Prostate gland (tissue), 2 donors: Measurements from ENCODE around the gene NR4A3. TPM values are rescaled to one million over a fixed set of nuclear protein-coding genes. Genes with fewer than 3 reads are reported as not detected.
A peak's percentile ranks its signal among the peaks of the same experiment; 100 is the strongest.

Source experiments
- DNase-seq: peaks from one replicate; pipeline ENCODE4 v3.0.0-alpha.2; 2019; ENCODE audit warnings: low spot score
- H3K27ac ChIP-seq, 2 donors: fragments of 200-600 bp; sonication (generic); 2 replicates each; pipeline ENCODE4 v1.5.1; 2017 to 2019
- H3K27me3 ChIP-seq: fragments of 200-600 bp; sonication (generic); replicated peaks from 2 replicates; pipeline ENCODE4 v1.5.1; 2019; ENCODE audit not compliant: insufficient read depth
- H3K36me3 ChIP-seq, 2 donors: fragments of 200-600 bp; sonication (generic); 1 replicate in 1 of 2; 2 replicates in 1 of 2; pipeline versions ENCODE4 v1.5.1 to v1.8.1; 2017 to 2019
- H3K4me1 ChIP-seq: fragments of 200-600 bp; sonication (generic); replicated peaks from 2 replicates; pipeline ENCODE4 v1.5.1; 2019
- H3K4me3 ChIP-seq, 2 donors: fragments of 200-600 bp; sonication (generic); 2 replicates each; pipeline ENCODE4 v1.5.1; 2017 to 2019
- H3K9me3 ChIP-seq: fragments of 200-600 bp; sonication (generic); 2 replicates; pipeline ENCODE4 v1.5.1; 2017
- POLR2A ChIP-seq: fragments of 450-650 bp; IDR thresholded peaks from one replicate; pipeline ENCODE4 v1.6.1; 2016; ENCODE audit warnings: antibody characterized with exemption, mild to moderate bottlenecking
- POLR2AphosphoS5 ChIP-seq: sonication (generic); formaldehyde crosslinking; IDR thresholded peaks from one replicate; pipeline ENCODE4 v1.6.1; 2017; ENCODE audit warnings: antibody characterized with exemption
- WGBS: methylation state at CpG from one replicate; pipeline ENCODE4 v1.1.5; 2018; 5-methylcytosine and 5-hydroxymethylcytosine counted together
- intact Hi-C: fragments of 100-400 bp; cut with DNase I; formaldehyde crosslinking; loops from one replicate; pipeline ENCODE4 v1.14.2; 2022
- total RNA-seq, 2 donors: library from RNA; depleted of rRNA; stranded (reverse); fragments of >200 nt; gene quantifications; one replicate each; pipeline ENCODE4 v1.1.0, GENCODE V29; 2016
- TF ChIP-seq, protein P1 (sequence below), 4 experiments: fragments of 200-600 bp in 2 of 4; fragments of 450-650 bp in 2 of 4; sonication (generic) in 2 of 4; IDR thresholded peaks; 1 replicate in 3 of 4; 2 replicates in 1 of 4; pipeline ENCODE4 v1.5.1; 2016 to 2019; ENCODE audit warnings: antibody characterized with exemption in 4 of 4, mild to moderate bottlenecking in 2 of 4, moderate library complexity in 2 of 4

The NR4A3 gene
- total RNA-seq, 2 donors from 2014 or later: 0.64 to 1.1 TPM

DNA sequence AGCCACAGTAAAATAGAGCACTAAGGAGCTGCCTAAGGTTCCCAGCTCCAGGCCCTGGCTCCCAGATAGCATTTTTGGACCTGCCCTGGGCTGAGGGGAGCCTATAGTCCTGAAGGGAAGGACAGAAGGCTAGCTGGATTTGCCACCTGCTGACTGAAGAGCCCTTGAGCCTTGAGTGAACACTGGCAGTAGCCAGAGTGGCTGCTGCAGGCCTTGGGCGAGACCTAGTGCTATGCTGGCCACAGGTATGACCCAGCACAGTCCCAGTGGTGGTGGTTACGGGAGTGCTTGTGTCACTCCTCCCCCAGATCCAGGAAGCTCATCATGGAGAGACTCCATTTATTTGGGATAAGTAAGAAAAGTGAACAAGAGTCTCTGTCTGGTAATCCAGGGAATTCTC lies 74.4 kb downstream of the NR4A3 start:
- DNase-seq: no peak
- 100% methylated on average over 2 of the region's 2 CpGs for WGBS
- no peaks in the 10 kb centered on the region for H3K4me1 ChIP-seq
- no peak for TF ChIP-seq POLR2A
- TF ChIP-seq, protein P1, sequence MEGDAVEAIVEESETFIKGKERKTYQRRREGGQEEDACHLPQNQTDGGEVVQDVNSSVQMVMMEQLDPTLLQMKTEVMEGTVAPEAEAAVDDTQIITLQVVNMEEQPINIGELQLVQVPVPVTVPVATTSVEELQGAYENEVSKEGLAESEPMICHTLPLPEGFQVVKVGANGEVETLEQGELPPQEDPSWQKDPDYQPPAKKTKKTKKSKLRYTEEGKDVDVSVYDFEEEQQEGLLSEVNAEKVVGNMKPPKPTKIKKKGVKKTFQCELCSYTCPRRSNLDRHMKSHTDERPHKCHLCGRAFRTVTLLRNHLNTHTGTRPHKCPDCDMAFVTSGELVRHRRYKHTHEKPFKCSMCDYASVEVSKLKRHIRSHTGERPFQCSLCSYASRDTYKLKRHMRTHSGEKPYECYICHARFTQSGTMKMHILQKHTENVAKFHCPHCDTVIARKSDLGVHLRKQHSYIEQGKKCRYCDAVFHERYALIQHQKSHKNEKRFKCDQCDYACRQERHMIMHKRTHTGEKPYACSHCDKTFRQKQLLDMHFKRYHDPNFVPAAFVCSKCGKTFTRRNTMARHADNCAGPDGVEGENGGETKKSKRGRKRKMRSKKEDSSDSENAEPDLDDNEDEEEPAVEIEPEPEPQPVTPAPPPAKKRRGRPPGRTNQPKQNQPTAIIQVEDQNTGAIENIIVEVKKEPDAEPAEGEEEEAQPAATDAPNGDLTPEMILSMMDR (IDR thresholded peaks at IDR 0.05): no peak
- no peak for TF ChIP-seq POLR2AphosphoS5
- no peaks in the 10 kb centered on the region for H3K36me3 ChIP-seq
- no peaks in the 10 kb centered on the region for H3K9me3 ChIP-seq
- H3K27me3 ChIP-seq: no peaks in the 10 kb centered on the region
- intact Hi-C loops: no loop called here
- H3K27ac ChIP-seq: no peak overlapping the region
- no peak overlapping the region for H3K4me3 ChIP-seq

DNA sequence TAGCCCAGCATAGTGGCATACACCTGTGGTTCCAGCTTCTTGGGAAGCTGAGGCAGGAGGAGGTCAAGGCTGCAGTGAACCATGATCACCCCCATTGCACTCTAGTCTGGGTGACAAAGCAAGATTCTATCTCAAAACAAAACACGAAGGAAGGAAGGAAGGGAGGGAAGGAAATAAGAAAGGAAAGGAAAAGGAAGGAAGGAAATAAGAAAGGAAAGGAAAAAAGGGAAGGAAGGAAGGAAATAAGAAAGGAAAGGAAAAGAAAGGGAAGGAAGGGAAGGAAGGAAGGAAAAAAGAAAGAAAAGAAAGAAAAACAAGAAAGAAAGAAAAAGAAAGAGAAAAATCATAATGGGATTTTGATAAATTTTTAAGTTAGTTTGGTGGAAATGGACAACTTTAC lies 81.7 kb downstream of the NR4A3 start:
- no peak overlapping the region for H3K27ac ChIP-seq
- no peaks in the 10 kb centered on the region for H3K4me1 ChIP-seq
- no peak overlapping the region for H3K4me3 ChIP-seq
- no peaks in the 10 kb centered on the region for H3K27me3 ChIP-seq
- WGBS: 95% methylated on average over 1 of the region's 1 CpG
- intact Hi-C loops: no loop called here
- TF ChIP-seq, protein P1 (IDR thresholded peaks at IDR 0.05): no peak
- TF ChIP-seq POLR2A (no peak), POLR2AphosphoS5 (no peak)
- no peaks in the 10 kb centered on the region for H3K9me3 ChIP-seq
- no peak for DNase-seq
- H3K36me3 ChIP-seq: no peaks in the 10 kb centered on the region

DNA sequence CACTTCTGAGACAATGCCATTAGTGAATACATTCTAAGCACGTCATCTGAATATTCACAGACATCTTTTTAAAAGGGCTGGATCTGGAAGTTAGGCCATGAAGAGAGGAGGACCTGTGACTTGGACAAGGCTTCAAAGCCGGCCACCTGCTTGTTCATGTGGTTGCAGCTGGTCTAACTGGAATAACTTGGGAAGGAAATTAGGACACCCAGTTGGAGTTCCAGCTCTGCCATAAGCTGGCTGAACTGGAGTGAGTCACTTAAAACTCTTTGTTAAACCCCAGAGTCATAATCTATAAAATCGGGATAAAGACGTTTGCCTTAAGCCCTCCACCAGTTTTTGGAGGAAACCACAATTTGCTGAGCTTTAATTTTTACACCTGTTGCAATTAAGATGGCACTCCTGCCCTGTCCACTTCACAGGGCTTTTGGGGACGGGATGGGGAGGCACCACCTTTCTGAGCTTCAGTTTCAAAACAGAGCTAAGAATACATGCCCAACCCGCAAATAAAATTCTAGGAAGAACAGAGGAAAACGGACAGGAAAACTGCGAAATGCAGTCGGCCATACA lies 84.2 kb downstream of the NR4A3 start:
- intact Hi-C loops: loop anchor here (2.0 kb wide), 1 partner anchor 87 kb away; no protein-coding TSS in a partner anchor
- peak overlapping the region; percentile 82 to 85 for H3K4me3 ChIP-seq
- H3K36me3 ChIP-seq: no peaks in the 10 kb centered on the region
- H3K27ac ChIP-seq: peak overlapping the region; percentile 97
- no peaks in the 10 kb centered on the region for H3K27me3 ChIP-seq
- TF ChIP-seq POLR2AphosphoS5: peak; percentile 40
- TF ChIP-seq, protein P1 (IDR thresholded peaks at IDR 0.05): no peak
- DNase-seq: peak; percentile 54
- H3K9me3 ChIP-seq: no peaks in the 10 kb centered on the region
- H3K4me1 ChIP-seq: peaks cover 2% of the 10 kb centered on the region
- WGBS: 14% methylated on average over 9 of the region's 9 CpGs

DNA sequence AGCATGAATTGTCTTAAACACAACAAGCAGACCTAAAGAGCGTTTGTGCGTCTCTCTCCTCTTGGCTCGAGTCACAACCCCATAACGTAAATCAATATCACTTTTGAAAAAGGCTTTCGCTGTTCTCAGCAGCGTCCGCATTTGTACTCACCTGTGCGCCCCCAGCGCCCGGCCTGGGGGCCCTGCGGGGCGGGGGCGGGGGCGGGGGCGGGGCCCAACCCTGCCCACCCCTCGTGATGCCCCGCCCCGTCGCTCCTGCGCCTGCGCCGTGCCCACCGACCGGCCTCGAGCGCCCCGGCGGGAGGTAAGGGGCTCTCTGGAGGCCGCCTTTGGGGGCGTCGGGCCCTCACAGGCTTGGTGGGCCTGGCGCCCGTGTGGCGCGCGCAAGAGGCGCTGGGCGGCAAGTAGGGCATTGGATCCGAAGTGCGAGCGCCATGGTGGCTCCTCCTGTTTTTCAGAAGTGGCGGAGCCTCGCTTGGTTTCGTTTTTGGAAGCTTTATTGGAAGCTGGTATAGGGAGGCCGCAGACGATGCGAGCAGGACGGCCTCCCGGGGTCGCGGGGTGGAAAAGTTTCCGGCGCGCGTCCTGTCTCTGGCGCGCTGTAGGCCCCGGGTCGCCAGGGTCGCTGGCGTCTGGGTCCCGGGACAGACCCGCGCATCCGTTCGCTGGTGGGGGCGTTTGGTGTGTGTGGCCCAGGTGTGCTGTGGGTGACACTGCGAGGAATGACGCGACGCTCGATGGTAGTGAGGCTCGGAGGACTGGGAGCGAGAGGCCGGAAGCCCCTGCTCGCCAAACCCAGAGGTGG lies 84.9 kb downstream of the NR4A3 start, which contains the start of gene STX17:
Gene STX17 (plus strand): TSS at position 252 of the 805 bp plus-strand sequence. CDS start 8,586 bp downstream, outside the sequence.
- intact Hi-C loops: loop anchor here (2.0 kb wide), 1 partner anchor 88 kb away; no protein-coding TSS in a partner anchor
- H3K27ac ChIP-seq: peak within 1 kb of the TSS; percentile 97
- 0% methylated on average over 60 of the region's 76 CpGs for WGBS
- H3K27me3 ChIP-seq: no peaks in the 10 kb centered on the region
- no peaks in the 10 kb centered on the region for H3K9me3 ChIP-seq
- H3K4me3 ChIP-seq: peak within 1 kb of the TSS; percentile 82 to 85
- H3K36me3 ChIP-seq: no peaks in the 10 kb centered on the region
- H3K4me1 ChIP-seq: peaks cover 2% of the 10 kb centered on the region
- TF ChIP-seq POLR2AphosphoS5: peak; percentile 74
- TF ChIP-seq, protein P1 (IDR thresholded peaks at IDR 0.05): peak in 1 of 4 experiments; percentile 5
- TF ChIP-seq POLR2A: peak; percentile 83
- peak; percentile 73 for DNase-seq
